HG02943 (cell line): Measurements from ENCODE around the gene NLK.
"Not testable (repeated sequence)": the region's sequence is repeated elsewhere in the genome, so short reads cannot be mapped to it uniquely, and the experiment has no call there.

Experiments
- ATAC-seq: cut with Tn5 transposase; IDR thresholded peaks from one replicate; pipeline ENCODE4 v1.9.1; 2021; ENCODE audit warnings: mild to moderate bottlenecking, low read depth, moderate library complexity; ENCODE audit not compliant: unreplicated experiment

NLK gene

GRCh38 chr17:28071891-28072606 is 29.6 kb downstream of the NLK start:
- ATAC-seq = no peak

- ATAC-seq = no peak
Measured at GRCh38 chr17:28072936-28073533, 30.6 kb downstream of the NLK start.

DNA sequence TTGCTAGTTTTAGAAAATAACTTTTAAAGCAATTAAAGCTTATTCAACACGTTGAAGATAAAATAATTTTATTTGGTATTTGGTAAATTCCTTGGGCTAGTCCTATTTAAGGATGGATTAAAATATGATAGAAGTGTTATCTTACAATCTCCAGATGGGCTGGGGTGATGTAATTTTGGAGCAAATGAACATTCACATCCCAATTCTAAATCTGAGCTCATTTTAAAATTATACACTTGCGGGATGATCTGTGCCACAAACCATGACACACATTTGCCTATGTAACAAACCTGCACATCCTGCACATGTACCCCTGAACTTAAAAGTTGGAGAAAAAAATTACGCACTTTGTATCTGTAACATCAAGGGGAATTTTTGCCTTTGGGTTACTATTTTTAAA is 31.5 kb downstream of the NLK start:
- ATAC-seq = no peak

GRCh38 chr17:28076144-28076543 is 33.7 kb downstream of the NLK start:
- ATAC-seq = no peak

DNA sequence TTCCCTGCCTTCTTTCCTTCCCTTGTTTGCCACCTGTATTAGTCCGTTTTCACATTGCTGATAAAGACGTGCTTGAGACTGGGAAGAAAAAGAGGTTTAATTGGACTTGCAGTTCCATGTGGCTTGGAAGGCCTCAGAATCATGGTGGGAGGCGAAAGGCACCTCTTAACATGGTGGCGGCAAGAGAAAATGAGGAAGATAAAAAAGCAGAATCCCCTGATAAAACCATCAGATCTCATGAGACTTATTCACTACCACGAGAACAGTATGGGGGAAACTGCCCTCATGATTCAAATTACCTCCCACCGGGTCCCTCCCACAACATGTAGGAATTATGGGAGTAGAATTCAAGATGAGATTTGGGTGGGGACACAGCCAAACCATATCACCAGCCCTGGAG is 34.7 kb downstream of the NLK start:
- not testable (repeated sequence) for ATAC-seq

DNA sequence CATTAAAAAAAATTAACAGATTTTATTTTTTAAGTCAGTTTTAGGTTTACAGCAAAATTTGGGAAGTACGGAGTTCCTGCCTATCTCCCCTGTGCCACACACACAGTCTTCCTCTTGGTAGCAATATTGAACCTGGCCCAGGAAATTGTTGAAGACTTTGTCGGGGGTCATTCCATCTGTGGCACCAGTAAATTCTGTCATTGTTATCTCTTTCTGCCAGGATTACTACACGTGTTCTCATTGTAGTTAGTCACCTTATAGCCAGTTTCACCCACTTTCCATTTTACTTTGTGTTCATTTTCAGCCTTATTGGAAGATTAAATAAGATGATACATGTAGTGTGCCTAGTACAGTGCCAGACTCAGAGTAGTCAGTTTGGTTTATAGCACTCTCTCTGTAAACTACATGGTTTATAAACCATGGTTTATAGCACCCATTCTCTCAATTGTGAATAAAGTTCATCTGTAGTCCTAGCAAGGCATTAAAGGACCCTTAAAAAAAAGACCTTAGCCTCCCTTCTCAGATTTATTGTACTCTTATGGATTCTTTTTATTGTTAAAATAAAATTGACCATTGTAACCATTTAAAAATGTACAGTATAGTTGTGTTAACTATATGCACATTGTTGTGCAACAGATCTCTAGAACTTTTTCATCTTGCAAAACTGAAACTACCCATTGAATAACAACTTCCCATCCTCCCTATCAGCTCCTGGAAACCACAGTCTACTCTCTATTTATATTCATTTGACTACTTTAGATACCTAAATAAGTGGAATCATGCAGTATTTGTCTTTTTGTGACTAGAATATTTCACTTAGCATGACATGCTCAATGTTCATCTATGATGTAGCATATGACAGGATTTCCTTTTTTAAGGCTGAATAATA is 36.1 kb downstream of the NLK start:
- no peak for ATAC-seq

GRCh38 chr17:28081467-28081866 is 39.0 kb downstream of the NLK start:
- no peak for ATAC-seq

- ATAC-seq = no peak
Measured at GRCh38 chr17:28085766-28086165, 43.3 kb downstream of the NLK start.

GRCh38 chr17:28086519-28086918 is 44.0 kb downstream of the NLK start:
- ATAC-seq = no peak

GRCh38 chr17:28087743-28088142 is 45.3 kb downstream of the NLK start:
- ATAC-seq = no peak

DNA sequence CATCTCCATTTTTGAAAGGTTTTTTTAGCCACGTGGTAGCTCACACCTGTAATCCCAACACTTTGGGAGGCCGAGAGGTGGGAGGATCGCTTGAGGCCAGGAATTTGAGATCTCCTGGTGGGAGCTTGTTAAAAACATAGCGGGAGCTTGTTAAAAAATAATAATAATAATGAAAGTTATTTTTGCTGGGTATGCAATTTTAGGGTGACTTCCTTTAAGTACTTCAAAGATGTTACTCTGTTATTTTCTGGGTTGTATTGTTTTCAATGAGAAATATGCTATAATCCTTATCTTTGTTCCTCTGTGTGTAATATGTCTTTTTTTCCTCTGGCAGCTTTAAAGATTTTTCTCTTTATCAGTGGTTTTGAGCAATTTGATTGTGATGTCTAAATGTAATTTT is 48.1 kb downstream of the NLK start:
- no peak for ATAC-seq

GRCh38 chr17:28092088-28092487 is 49.6 kb downstream of the NLK start:
- no peak for ATAC-seq

GRCh38 chr17:28093999-28094716 is 51.7 kb downstream of the NLK start:
- ATAC-seq = no peak

DNA sequence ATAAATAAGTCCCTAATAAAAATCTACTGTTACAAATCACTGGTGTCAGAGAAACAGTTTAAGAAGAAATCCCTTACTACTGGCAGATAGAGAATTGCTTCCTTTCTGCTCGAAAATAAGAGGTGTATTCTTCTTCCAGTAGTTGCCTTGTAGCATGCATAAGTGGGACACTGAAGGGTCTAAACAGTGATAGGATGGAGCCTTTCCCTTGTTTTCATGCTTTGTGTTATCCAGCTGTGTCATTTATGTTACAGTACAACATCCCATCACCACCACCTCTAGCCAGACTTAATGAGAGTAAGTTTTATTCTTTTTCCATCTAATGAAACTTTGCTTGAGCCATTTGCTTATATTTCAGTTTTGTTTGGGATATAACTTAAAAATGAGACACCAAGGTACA is 54.3 kb downstream of the NLK start:
- ATAC-seq = no peak

- ATAC-seq = no peak
Measured at GRCh38 chr17:28097254-28097653, 54.8 kb downstream of the NLK start.

GRCh38 chr17:28097901-28098300 is 55.4 kb downstream of the NLK start:
- ATAC-seq = no peak

DNA sequence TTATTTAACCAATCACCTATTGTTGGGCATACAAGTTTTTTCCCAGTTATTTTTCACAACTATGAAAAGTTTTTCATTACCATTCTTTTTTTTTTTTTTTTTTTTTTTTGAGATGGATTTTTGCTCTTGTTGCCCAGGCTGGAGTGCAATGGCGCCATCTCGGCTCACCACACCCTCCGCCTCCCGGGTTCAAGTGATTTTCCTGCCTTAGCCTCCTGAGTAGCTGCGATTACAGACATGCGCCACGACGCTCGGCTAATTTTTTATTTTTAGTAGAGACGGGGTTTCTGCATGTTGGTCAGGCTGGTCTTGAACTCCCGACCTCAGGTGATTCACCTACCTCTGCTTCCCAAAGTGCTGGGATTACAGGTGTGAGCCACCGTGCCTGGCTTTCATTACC is 56.1 kb downstream of the NLK start:
- ATAC-seq = not testable (repeated sequence)

- ATAC-seq = no peak
Measured at GRCh38 chr17:28100251-28100650, 57.8 kb downstream of the NLK start.

GRCh38 chr17:28100936-28101335 is 58.5 kb downstream of the NLK start:
- ATAC-seq = no peak

GRCh38 chr17:28101919-28102318 is 59.4 kb downstream of the NLK start:
- ATAC-seq = no peak

DNA sequence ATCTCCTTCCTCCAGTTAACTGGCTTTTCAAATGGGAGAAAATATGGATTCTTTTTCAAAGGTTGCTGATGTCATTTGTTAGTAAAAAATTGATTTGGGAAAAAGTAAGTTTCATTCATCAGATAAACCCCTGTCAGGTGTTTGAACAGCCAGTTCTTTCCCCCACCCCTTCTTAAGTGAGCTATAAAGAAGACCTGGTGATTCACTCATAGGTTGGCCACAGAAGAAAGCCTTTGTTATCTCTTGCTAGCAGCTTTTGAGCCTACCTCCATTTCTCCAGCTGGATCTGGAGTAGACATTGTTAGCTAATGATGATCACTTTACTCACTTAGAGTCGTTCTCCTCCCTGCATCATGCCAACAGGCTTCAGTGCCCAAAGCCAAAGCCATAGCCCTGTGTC is 63.0 kb downstream of the NLK start:
- no peak for ATAC-seq
